Calu3 (cell line): Measurements from ENCODE around the gene E4F1. TPM values are rescaled to one million over a fixed set of nuclear protein-coding genes. Genes with fewer than 3 reads are reported as not detected.

Experiments
- BruUV-seq: library from RNA; stranded (reverse); fragments of 400-500 nt; replicated peaks from 2 replicates; lab custom pipeline; 2021; lab: Mats Ljungman, UMichigan
- CTCF ChIA-PET: fragments of 300-600 bp; sonication (Branson Sonifier 250); formaldehyde crosslinking; loops from one replicate; lab custom pipeline; 2022; ENCODE audit warnings: antibody characterized with exemption; lab: Charles Lee
- DNase-seq: peaks from one replicate; pipeline ENCODE4 v3.0.0; 2022
- H3K27ac Mint-ChIP-seq: one replicate; pipeline ENCODE4 v1.8.0; 2022; ENCODE audit warnings: mixed read lengths; ENCODE audit not compliant: unreplicated experiment
- H3K27me3 Mint-ChIP-seq: one replicate; pipeline ENCODE4 v1.8.0; 2022; ENCODE audit warnings: mixed read lengths; ENCODE audit not compliant: unreplicated experiment
- H3K36me3 Mint-ChIP-seq: one replicate; pipeline ENCODE4 v1.8.0; 2022; ENCODE audit warnings: mild to moderate bottlenecking, moderate library complexity, mixed read lengths; ENCODE audit not compliant: insufficient read depth, unreplicated experiment
- H3K4me1 Mint-ChIP-seq: one replicate; pipeline ENCODE4 v1.8.0; 2022; ENCODE audit warnings: mild to moderate bottlenecking, low read depth, mixed read lengths; ENCODE audit not compliant: unreplicated experiment
- H3K4me3 Mint-ChIP-seq: one replicate; pipeline ENCODE4 v1.8.0; 2022; ENCODE audit warnings: mild to moderate bottlenecking, low read depth, moderate library complexity, mixed read lengths; ENCODE audit not compliant: unreplicated experiment
- H3K9me3 Mint-ChIP-seq: one replicate; pipeline ENCODE4 v1.8.0; 2022; ENCODE audit warnings: low read depth, mixed read lengths; ENCODE audit not compliant: unreplicated experiment
- intact Hi-C: fragments of 100-400 bp; cut with micrococcal nuclease; formaldehyde crosslinking; loops from one replicate; pipeline ENCODE4 v1.10.0; 2022; ENCODE audit not compliant: unreplicated experiment
- total RNA-seq: library from RNA; stranded (reverse); gene quantifications from 2 replicates; pipeline ENCODE4 v1.2.3, GENCODE V29; 2022
- TF ChIP-seq, protein P1 (sequence below): fragments of 200-600 bp; IDR thresholded peaks from one replicate; pipeline ENCODE4 v1.8.0; 2022; ENCODE audit warnings: antibody characterized with exemption; ENCODE audit not compliant: unreplicated experiment

E4F1 gene
- total RNA-seq, 1 experiment from 2014 or later, result 35.4 TPM

DNA sequence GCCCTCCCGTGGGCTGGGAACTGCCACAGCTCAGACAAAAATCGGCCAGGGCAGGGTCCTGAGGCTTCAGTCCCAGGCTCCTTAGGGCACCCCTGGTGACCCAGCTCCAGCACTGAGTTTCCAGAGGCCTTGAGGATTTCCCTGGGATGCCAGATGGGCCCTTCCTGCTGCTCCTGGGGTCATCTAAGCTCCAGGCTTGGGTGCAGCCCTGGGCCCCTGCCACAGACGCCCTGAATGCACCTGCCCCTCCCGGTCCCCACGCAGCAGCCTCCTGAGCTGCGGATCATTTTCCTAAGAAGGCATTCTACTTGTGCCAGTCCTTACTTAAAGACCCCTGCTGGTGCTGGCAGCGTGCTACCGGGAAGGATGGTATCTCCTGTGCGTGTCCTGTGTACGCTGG is 50.5 kb downstream of the E4F1 start:
- BruUV-seq, result no TSS peak
- Mint-ChIP-seq H3K4me1 (peaks cover 9% of the 10 kb centered on the region), H3K4me3 (no peak overlapping the region), H3K27ac (no peak overlapping the region), H3K27me3 (peaks cover 13% of the 10 kb centered on the region), H3K9me3 (no peaks in the 10 kb centered on the region), H3K36me3 (peaks cover 32% of the 10 kb centered on the region)
- CTCF ChIA-PET, result no interaction called here
- TF ChIP-seq, protein P1, sequence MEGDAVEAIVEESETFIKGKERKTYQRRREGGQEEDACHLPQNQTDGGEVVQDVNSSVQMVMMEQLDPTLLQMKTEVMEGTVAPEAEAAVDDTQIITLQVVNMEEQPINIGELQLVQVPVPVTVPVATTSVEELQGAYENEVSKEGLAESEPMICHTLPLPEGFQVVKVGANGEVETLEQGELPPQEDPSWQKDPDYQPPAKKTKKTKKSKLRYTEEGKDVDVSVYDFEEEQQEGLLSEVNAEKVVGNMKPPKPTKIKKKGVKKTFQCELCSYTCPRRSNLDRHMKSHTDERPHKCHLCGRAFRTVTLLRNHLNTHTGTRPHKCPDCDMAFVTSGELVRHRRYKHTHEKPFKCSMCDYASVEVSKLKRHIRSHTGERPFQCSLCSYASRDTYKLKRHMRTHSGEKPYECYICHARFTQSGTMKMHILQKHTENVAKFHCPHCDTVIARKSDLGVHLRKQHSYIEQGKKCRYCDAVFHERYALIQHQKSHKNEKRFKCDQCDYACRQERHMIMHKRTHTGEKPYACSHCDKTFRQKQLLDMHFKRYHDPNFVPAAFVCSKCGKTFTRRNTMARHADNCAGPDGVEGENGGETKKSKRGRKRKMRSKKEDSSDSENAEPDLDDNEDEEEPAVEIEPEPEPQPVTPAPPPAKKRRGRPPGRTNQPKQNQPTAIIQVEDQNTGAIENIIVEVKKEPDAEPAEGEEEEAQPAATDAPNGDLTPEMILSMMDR, result no peak
- DNase-seq, result no peak
- intact Hi-C loops, result no loop called here

DNA sequence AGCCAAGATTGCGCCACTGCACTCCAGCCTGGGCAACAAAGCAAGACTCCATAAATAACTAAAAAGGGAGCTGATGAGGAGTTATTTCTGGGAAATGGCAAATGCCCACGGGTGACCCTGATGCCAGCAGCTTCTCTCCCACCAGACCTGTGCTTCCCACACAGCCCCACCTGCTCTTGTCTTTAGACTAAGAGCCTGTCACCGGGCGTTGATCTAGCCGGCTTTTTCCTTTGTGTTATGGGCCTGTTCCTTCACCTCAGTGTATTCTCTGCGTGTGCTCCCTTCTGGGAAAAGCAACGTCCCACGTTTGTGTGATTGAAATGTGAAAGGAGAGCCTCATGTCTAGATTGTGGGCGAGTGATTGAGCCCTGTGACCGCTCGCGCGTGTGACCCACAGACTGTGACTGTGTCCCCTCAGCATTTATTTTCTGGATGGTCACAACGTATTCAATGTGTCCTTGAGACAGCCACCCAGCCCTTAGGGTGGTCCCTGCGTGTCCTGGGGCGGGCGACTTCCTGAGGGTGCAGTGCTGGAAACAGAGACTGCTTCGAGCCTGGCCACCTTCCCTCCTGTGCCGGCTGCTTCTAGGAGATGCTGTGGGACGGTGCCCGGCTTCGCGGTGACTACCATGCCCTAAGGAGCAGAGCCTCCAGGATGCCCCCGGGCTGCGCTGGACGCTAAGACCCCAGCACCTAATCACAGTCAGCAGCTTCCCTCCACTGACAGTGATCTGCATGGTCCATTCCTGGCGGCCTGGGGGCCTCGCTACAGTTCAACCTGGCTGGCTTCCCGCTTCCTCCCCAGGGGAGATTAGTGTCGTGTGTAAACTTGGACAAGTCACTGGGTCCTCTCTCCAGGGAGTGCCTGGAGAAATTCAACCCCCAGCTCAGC is 52.3 kb downstream of the E4F1 start:
- no peak overlapping the region for H3K27ac Mint-ChIP-seq
- no peak overlapping the region for H3K4me3 Mint-ChIP-seq
- intact Hi-C loops, result no loop called here
- H3K36me3 Mint-ChIP-seq, result peaks cover 23% of the 10 kb centered on the region
- peaks cover 13% of the 10 kb centered on the region for H3K27me3 Mint-ChIP-seq
- TF ChIP-seq, protein P1, result no peak
- no peaks in the 10 kb centered on the region for H3K4me1 Mint-ChIP-seq
- no peak for DNase-seq
- BruUV-seq, result no TSS peak
- CTCF ChIA-PET, result interaction anchor here (0.5 kb wide), 1 partner anchor 1734 kb away, joined by 4 read pairs; no protein-coding TSS in a partner anchor
- no peaks in the 10 kb centered on the region for H3K9me3 Mint-ChIP-seq

GRCh38 chr16:2276368-2277195 is 53.2 kb downstream of the E4F1 start:
- intact Hi-C loops, result no loop called here
- TF ChIP-seq, protein P1, result no peak
- Mint-ChIP-seq H3K36me3 (peaks cover 15% of the 10 kb centered on the region), H3K4me3 (no peak overlapping the region), H3K27ac (no peak overlapping the region), H3K9me3 (no peaks in the 10 kb centered on the region), H3K4me1 (no peaks in the 10 kb centered on the region), H3K27me3 (peaks cover 13% of the 10 kb centered on the region)
- DNase-seq, result no peak
- CTCF ChIA-PET, result no interaction called here
- BruUV-seq, result no TSS peak

DNA sequence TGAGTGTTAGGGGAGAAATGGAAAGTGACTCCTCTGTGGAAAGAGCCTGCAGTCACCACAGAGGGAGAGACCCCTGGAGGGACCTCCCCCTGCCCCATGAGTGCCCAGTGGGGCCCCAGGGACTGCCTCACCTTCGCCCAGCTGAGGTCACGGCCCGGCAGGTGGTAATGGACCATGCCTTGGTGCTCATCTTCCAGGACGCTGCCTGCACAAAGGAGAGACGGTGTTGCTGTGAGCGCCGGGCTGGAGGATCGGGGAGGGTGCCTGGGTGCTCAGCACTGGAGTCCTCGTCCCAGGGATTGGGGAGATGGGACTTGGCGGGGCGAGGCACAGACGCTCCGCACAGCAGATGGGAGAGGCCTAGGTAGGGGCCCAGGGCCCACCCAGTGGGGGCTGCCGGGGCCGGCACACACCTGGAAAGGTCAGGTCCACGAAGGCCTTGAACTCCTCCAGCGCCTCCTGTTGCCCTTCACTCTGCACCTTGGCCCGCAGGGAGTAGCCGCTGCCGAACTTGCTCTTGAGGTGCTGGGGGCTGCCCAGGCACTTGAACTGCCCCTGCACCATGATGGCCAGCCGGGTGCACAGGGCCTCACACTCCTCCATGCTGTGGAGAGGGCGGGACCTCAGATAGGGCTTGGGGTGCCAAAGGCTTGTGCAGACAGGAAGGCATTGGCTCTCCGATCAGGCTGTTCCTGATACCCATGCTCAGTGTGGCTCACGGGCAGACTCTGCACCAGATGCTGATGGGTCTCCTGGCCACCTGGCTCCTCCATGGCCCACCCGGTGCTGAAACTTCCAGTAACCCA is 54.3 kb downstream of the E4F1 start:
- Mint-ChIP-seq H3K27ac (no peak overlapping the region), H3K4me3 (no peak overlapping the region), H3K4me1 (no peaks in the 10 kb centered on the region), H3K36me3 (peaks cover 10% of the 10 kb centered on the region), H3K9me3 (no peaks in the 10 kb centered on the region), H3K27me3 (peaks cover 13% of the 10 kb centered on the region)
- CTCF ChIA-PET, result no interaction called here
- TF ChIP-seq, protein P1, result no peak
- no peak for DNase-seq
- intact Hi-C loops, result no loop called here
- BruUV-seq, result no TSS peak
